Sigmoid colon (tissue), 4 donors: ENCODE measurements around the gene STX4.

Source experiments
- CTCF ChIP-seq, 4 experiments: fragments of 450-650 bp in 3 of 4; fragments of 200-600 bp in 1 of 4; IDR thresholded peaks; one replicate each; pipeline ENCODE4 v1.5.1; 2016 to 2019; ENCODE audit warnings: antibody characterized with exemption in 4 of 4, mild to moderate bottlenecking in 3 of 4, moderate library complexity in 2 of 4
- EP300 ChIP-seq, 4 donors: sonication (generic); formaldehyde crosslinking; IDR thresholded peaks; one replicate each; pipeline ENCODE4 v1.6.1; 2017; ENCODE audit warnings: antibody characterized with exemption in 4 of 4
- POLR2AphosphoS5 ChIP-seq, 4 donors: sonication (generic); formaldehyde crosslinking; IDR thresholded peaks; one replicate each; pipeline ENCODE4 v1.6.1; 2017; ENCODE audit warnings: antibody characterized with exemption in 4 of 4

DNA sequence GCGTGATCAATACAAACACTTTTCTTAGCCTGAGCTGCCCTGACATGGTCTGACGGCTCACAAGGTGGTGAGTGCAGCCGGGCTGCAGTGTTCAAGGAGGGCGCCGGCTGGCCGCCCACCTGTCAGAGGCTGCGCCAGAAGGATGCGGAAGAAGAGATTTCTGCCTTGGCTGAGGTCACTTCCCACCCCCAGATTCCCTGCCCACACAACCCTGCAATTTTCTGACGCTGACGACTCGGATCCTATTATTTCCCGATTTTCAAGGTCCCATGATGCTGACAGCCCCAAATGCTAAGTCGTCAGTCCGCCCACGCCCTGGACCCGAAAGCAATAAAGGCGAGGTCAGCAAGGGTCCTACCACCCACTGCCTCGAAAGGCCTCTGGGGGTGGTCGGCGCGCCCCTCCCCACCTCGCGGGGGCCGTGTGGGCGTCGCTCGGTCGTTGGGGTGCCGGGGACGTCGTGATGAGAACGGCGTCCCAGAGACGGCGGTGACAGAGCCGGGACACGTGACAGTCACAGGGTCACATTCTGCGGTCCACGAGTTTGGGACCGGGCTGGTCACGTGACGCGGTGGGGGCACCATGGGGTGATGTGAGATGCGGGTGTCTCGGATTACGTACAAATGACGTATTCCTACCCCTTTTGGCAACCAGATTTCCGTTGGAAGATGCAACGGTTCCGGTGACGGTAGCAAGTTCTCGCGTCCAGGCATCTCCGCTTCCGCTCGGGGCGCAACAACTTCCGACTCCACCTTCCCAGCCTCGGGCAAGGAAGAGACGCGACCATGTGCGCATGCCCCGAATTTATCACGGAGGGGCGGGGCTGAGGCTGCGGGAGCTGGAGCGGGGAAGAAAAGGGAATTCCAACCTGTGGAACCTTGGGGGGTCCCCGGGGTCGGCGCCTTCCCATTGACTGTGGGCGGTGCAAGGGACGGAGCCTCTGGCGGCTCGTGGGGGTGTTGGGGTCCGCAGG is at the start of gene STX4:
- peak; percentile 56 to 86 (median 76) for TF ChIP-seq POLR2AphosphoS5 (IDR thresholded peaks at IDR 0.05)
- TF ChIP-seq CTCF (IDR thresholded peaks at IDR 0.05), result no peak
- peak in 2 of 4 donors; percentile 74 to 86 for TF ChIP-seq EP300 (IDR thresholded peaks at IDR 0.05)
